HG02870 (cell line): ENCODE measurements around the gene SLK.
A peak's percentile ranks its signal among the peaks of the same experiment; 100 is the strongest.

ENCODE experiments used
- ATAC-seq: cut with Tn5 transposase; IDR thresholded peaks from one replicate; pipeline ENCODE4 v1.9.1; 2021; ENCODE audit warnings: mild to moderate bottlenecking, moderate library complexity; ENCODE audit not compliant: unreplicated experiment

The SLK gene

DNA sequence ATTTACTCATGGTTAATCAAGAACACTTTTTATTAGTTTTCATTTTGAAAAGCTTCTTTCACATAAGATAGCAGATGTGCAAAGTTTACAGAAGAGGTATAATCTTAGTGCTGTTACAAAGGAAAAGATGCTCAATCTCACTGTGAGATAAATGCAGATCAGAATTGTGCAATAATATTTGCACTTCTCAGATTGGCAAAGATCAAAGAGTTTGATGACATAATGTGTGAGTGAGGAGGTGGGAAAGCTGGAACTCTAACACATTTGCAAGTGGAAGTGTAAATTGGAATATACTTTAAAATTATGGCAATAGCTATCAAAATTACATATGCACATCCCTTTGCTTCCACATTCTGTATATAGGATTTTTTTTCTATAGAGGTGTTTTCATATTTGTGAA is 27.4 kb upstream of the SLK start:
- no peak for ATAC-seq

DNA sequence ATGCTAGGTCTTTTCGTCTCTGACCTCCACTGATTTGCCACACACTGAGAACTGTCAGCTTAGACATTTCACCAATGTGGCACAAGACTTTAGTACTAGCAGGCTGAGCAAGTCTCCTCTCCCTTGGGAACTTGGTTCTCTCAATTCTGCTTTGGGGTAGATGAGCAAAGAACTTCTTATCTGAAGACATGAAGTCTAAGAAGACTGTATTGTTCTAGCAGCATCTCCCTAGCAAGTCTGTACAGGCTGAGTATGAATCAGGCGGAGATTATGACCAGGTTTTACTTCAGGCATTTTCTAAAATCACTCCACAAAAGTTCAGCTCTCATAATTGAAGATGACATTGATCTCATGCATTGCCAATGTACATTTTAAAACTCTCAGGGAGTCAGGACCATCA is 25.1 kb upstream of the SLK start:
- no peak for ATAC-seq

DNA sequence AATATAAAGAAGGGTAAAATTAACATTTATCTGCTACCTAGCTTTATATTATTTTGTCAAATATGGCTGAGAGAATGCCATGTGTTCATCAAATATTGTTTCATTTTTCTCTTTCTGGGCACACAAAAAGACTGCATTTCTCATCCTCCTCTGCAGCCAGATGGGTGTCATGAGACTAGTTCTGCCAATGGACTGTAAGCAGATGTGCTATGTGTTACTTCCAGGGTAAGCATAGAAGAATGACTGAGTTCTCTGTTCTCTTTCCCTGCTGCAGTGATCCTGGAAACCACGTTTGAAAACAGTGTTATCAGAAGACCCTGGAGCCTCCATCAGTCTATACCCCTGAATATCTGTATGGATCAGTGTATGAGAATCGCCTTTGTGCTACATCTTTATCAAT is 24.1 kb upstream of the SLK start:
- no peak for ATAC-seq

- ATAC-seq, result no peak
Measured at GRCh38 chr10:103947799-103948516, 19.0 kb upstream of the SLK start.

- no peak for ATAC-seq
Measured at GRCh38 chr10:103949728-103950127, 17.2 kb upstream of the SLK start.

DNA sequence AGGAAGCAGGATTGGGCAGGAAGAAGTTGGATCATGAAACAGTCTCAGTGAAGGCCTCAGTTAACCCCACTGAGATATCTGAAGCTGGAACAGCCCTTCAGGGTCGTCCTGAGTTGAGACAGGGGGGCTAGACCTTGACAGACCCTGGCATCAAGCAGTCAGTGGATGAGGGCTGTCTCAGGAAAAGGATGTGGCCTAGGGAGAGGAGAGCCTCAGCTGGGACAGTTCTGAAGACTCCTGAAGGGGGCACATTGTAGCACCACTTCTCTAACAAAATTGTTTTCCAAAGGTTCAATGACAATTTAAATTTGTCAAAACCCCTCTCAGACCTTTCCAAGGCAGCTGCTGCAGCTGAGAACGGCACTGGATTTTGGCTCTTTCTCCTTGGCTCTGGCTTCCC is 15.8 kb upstream of the SLK start:
- ATAC-seq, result no peak

GRCh38 chr10:103951942-103952341 is 15.0 kb upstream of the SLK start:
- no peak for ATAC-seq

DNA sequence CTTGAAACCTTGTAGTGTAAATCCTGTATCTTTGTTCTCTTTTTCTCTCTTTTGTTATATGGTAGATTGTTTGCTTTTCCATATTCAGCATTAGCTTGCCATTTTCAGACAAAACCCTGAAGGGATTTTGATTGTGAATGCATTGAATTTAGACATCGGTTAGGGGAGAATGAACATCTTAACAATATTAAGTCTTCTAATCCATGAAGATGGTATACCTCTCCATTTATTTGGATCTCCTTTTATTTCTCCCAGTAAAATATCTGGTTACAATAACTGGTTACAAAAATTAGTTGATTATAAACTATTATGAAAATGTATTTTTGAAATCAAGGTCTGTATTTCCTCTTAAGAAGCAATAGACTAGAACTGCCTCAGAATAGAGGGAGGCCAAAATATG is 12.4 kb upstream of the SLK start:
- ATAC-seq, result no peak

DNA sequence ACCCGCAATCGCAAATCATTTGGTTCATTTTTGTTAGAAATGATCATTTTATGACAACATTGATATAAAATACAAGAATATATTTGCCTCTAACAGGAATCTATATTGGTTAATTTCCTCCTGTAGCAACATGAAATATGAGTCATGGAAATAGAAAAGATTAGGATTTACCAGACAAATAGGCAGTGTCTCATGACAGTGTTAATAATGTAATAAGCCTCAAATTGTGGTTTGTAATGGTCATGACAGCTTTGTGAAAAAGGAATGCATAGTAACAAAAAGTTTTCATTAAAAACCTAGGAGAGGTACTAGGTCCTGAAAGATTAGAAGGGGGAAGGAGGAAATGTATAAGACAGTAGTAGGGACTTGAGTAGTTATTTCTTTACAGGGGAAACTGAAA is 7.9 kb upstream of the SLK start:
- ATAC-seq, result no peak

GRCh38 chr10:103960103-103960502 is 6.8 kb upstream of the SLK start:
- no peak for ATAC-seq

GRCh38 chr10:103967448-103968071 is 620 bp downstream of the SLK start:
- peak; percentile 44 for ATAC-seq

DNA sequence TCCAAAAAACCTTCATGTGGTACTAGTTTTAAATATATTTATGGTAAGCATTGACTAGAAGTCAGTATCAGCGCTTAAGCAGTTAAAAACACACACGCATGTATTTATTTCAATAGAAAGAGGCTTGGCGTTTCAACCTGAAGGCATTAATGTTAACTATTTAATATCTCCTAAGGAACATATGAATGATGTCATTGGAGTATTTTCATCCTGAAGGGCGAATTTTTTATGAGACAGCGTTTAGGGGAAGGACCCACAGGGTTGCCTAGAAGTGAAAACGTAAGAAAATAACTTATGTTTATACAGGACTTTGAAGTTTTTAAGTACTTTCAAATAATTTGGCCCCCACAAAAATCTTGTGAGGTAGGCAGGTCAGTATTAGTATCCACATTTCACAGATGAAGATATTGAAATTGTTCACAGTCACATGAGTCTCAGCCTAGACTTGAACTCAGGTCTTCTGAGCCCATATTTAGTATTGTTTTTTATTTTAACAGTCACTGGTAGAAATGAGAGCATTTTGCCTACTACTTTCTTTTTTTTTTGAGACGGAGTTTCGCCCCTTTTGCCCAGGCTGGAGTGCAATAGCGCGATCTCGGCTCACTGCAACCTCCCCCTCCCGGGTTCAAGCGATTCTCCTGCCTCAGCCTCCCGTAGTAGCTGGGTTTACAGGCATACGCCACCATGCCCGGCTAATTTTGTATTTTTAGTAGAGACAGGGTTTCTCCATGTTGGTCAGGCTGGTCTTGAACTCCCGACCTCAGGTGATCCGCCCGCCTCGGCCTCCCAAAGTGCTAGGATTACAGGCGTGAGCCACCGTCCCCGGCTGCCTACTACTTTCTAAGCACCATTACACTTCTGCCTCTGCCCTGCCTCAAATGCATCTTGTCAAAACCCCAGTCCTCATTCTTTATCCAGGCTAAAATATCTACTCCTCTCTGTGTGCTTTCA is 1.8 kb downstream of the SLK start:
- no peak for ATAC-seq

GRCh38 chr10:103969436-103969835 is 2.5 kb downstream of the SLK start:
- no peak for ATAC-seq

- ATAC-seq, result no peak
Measured at GRCh38 chr10:103969857-103970627, 3.1 kb downstream of the SLK start.

DNA sequence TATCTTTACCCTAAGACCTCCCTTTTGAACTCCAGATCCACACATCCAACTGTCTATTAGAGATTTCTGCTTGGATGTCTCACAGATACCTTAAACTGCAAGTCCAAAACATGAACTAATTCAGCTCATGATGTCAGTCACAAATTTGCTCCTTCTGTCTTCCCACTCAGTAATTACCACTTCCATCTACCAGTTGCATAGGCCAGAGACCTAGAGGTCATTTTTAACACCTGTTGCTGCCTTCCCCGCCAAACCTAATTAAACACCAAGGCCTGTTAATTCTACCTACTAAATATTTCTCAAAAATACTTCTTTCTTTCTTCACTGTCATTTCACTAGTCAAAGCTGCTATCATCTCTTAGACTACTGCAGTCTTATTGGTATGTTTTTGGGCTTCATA is 8.2 kb downstream of the SLK start:
- no peak for ATAC-seq

- no peak for ATAC-seq
Measured at GRCh38 chr10:103977204-103977603, 10.3 kb downstream of the SLK start.

DNA sequence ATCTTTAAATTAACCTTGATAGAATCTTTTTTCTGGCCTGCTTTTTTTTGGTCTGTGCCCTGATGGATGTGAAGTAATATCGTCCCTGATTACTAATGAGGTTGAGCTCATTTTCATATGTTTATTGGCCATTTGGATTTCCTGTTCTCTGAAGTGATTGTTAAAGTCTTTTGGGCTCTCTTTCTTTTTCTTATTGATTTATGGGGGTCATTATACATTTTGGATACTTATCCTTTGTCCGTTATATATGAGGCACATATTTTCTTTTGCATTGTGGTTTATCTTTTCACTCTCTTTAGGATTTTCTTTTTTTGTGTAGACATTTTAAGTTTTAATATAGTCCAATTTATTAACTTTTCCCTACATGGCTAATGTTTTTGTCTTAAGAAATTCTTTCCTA is 12.6 kb downstream of the SLK start:
- ATAC-seq, result no peak

DNA sequence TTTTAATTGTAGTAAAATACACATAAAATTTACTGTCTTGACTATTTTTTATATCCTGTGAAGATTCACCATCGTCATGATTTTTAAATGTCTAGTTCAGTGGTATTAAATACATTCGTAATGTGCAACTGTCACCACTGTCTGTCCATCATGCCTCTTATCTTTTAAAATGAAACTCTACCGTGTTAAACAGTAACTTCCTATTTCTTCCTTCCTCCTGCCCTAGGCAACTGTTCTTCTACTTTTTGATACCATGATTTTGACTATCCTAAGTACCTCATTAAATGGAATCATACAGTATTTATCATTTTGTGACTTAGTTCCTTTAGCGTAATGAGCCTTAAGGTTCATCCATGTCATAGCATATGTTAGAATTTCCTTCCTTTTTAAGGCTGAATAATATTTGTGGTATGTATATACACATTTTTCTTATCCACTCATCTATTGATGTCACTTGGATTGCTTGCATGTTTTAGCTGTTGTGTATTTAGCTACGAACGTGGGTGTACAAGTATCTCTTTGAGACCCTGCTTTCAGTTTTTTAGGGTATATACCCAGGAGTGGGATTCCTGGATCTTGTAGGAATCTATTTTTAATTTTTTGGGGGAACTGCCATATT is 13.5 kb downstream of the SLK start:
- ATAC-seq, result no peak

- ATAC-seq, result no peak
Measured at GRCh38 chr10:103982639-103983038, 15.7 kb downstream of the SLK start.

GRCh38 chr10:103983367-103983911 is 16.5 kb downstream of the SLK start:
- ATAC-seq, result peak; percentile 84
